A673 (cell line): Measurements from ENCODE around the gene BSN. TPM values are rescaled to one million over a fixed set of nuclear protein-coding genes. Genes with fewer than 3 reads are reported as not detected.

ENCODE experiments used
- BruUV-seq: library from RNA; stranded (reverse); fragments of 400-500 nt; replicated peaks from 2 replicates; lab custom pipeline; 2021; lab: Mats Ljungman, UMichigan
- CTCF ChIA-PET: fragments of 300-600 bp; sonication (Branson Sonifier 250); formaldehyde crosslinking; loops from one replicate; lab custom pipeline; 2022; ENCODE audit warnings: antibody characterized with exemption; lab: Charles Lee
- POLR2A ChIA-PET: fragments of 300-600 bp; sonication (Branson Sonifier 250); formaldehyde crosslinking; loops from one replicate; lab custom pipeline; 2022; ENCODE audit warnings: antibody characterized with exemption; ENCODE audit not compliant: low non-redundant PET; lab: Charles Lee
- DNase-seq: peaks from one replicate; pipeline ENCODE4 v3.0.0-alpha.2; 2015; ENCODE audit warnings: low spot score
- H3K27ac ChIP-seq: fragments of 200-600 bp; sonication (generic); 2 replicates; pipeline ENCODE4 v1.5.1; 2016; ENCODE audit warnings: mixed run types, low read depth, mild to moderate bottlenecking, mixed read lengths, antibody characterized with exemption, low read length; ENCODE audit not compliant: poor library complexity, severe bottlenecking
- H3K27me3 ChIP-seq: fragments of 200-600 bp; sonication (generic); replicated peaks from 2 replicates; pipeline ENCODE4 v1.6.1; 2017; ENCODE audit warnings: mixed run types, low read depth, mild to moderate bottlenecking, mixed read lengths, antibody characterized with exemption, low read length; ENCODE audit not compliant: insufficient read depth, poor library complexity
- H3K36me3 ChIP-seq: fragments of 200-600 bp; sonication (generic); 2 replicates; pipeline ENCODE4 v1.6.1; 2016; ENCODE audit warnings: mixed run types, mild to moderate bottlenecking, mixed read lengths, antibody characterized with exemption, low read length; ENCODE audit not compliant: insufficient read depth, poor library complexity, severe bottlenecking
- H3K4me1 ChIP-seq: fragments of 200-600 bp; sonication (generic); 2 replicates; pipeline ENCODE4 v1.6.1; 2017; ENCODE audit warnings: mixed run types, mild to moderate bottlenecking, mixed read lengths, antibody characterized with exemption, low read length; ENCODE audit not compliant: insufficient read depth, poor library complexity, severe bottlenecking
- H3K4me3 ChIP-seq: fragments of 200-600 bp; sonication (generic); 2 replicates; pipeline ENCODE4 v1.5.1; 2016; ENCODE audit warnings: low read depth, mixed run types, mild to moderate bottlenecking, mixed read lengths, low read length; ENCODE audit not compliant: poor library complexity, severe bottlenecking
- H3K9me3 ChIP-seq: fragments of 200-600 bp; sonication (generic); 2 replicates; pipeline ENCODE4 v1.6.1; 2016; ENCODE audit warnings: mixed run types, low read depth, mild to moderate bottlenecking, mixed read lengths, antibody characterized with exemption, low read length; ENCODE audit not compliant: poor library complexity, severe bottlenecking
- CTCF ChIP-seq: fragments of 300-800, 200-600 bp; sonication (generic); conservative IDR thresholded peaks from 2 replicates; pipeline ENCODE4 v1.5.1; 2017; ENCODE audit warnings: low read depth, mild to moderate bottlenecking, antibody characterized with exemption, low read length, moderate library complexity, mixed read lengths
- EZH2 ChIP-seq: fragments of 200-600 bp; sonication (generic); IDR thresholded peaks from 2 replicates; pipeline ENCODE4 v1.6.1; 2017; ENCODE audit warnings: borderline replicate concordance, low read depth, mild to moderate bottlenecking, mixed read lengths, antibody characterized with exemption, low read length; ENCODE audit not compliant: poor library complexity, severe bottlenecking
- intact Hi-C: fragments of 100-400 bp; cut with micrococcal nuclease; formaldehyde crosslinking; loops from one replicate; pipeline ENCODE4 v1.10.0; 2022; ENCODE audit not compliant: unreplicated experiment
- total RNA-seq: library from RNA; stranded (reverse); gene quantifications from 2 replicates; pipeline ENCODE4 v1.2.3, GENCODE V29; 2021

Gene BSN
- total RNA-seq, 1 experiment from 2014 or later: 1.4 TPM

- no peaks in the 10 kb centered on the region for H3K36me3 ChIP-seq
- DNase-seq: no peak
- BruUV-seq: no TSS peak
- H3K4me3 ChIP-seq: no peak overlapping the region
- no peaks in the 10 kb centered on the region for H3K4me1 ChIP-seq
- no peaks in the 10 kb centered on the region for H3K27me3 ChIP-seq
- H3K27ac ChIP-seq: no peak overlapping the region
- TF ChIP-seq EZH2: no peak
- TF ChIP-seq CTCF: no peak
- intact Hi-C loops: no loop called here
- no peaks in the 10 kb centered on the region for H3K9me3 ChIP-seq
- POLR2A ChIA-PET: no interaction called here
- CTCF ChIA-PET: no interaction called here
Observed at GRCh38 chr3:49709852-49710251, 155.6 kb downstream of the BSN start.

GRCh38 chr3:49711489-49711888 is 157.2 kb downstream of the BSN start:
- H3K36me3 ChIP-seq: no peaks in the 10 kb centered on the region
- DNase-seq: no peak
- H3K27me3 ChIP-seq: no peaks in the 10 kb centered on the region
- no TSS peak for BruUV-seq
- no peak overlapping the region for H3K27ac ChIP-seq
- intact Hi-C loops: no loop called here
- POLR2A ChIA-PET: no interaction called here
- no peaks in the 10 kb centered on the region for H3K9me3 ChIP-seq
- CTCF ChIA-PET: no interaction called here
- TF ChIP-seq EZH2: no peak
- TF ChIP-seq CTCF: no peak
- no peak overlapping the region for H3K4me3 ChIP-seq
- no peaks in the 10 kb centered on the region for H3K4me1 ChIP-seq

- POLR2A ChIA-PET: no interaction called here
Observed at GRCh38 chr3:49712166-49712565, 157.9 kb downstream of the BSN start.

More at GRCh38 chr3:49712166-49712565, 157.9 kb downstream of the BSN start:
- Histone ChIP-seq H3K4me3 (no peak overlapping the region), H3K36me3 (no peaks in the 10 kb centered on the region), H3K27me3 (no peaks in the 10 kb centered on the region), H3K9me3 (no peaks in the 10 kb centered on the region), H3K27ac (no peak overlapping the region), H3K4me1 (no peaks in the 10 kb centered on the region)
- intact Hi-C loops: no loop called here
- CTCF ChIA-PET: no interaction called here
- no TSS peak for BruUV-seq
- TF ChIP-seq CTCF (no peak), EZH2 (no peak)
- DNase-seq: no peak
